K562 (cell line): ENCODE measurements around the gene IQCK. TPM values are rescaled to one million over a fixed set of nuclear protein-coding genes. Genes with fewer than 3 reads are reported as not detected.

Experiments
- BRD4 ChIP-seq: fragments of 200-600 bp; sonication (generic); IDR thresholded peaks from 2 replicates; pipeline ENCODE4 v1.6.1; 2017; ENCODE audit warnings: inconsistent platforms
- CBFA2T3 ChIP-seq: fragments of 450-650 bp; IDR thresholded peaks from 2 replicates; pipeline ENCODE4 v1.6.1; 2017
- CTBP1 ChIP-seq: fragments of 450-650 bp; IDR thresholded peaks from 2 replicates; pipeline ENCODE4 v1.6.1; 2016; ENCODE audit warnings: borderline replicate concordance
- CXXC5 ChIP-seq: fragments of 250-450 bp; sonication (Bioruptor Pico); IDR thresholded peaks from 2 replicates; pipeline ENCODE4 v1.8.0; 2022; ENCODE audit warnings: inconsistent platforms, mild to moderate bottlenecking, moderate library complexity
- ELF1 ChIP-seq: fragments of 200-800 bp; sonication (Bioruptor generic); IDR thresholded peaks from 2 replicates; pipeline ENCODE4 v1.6.1; 2016; ENCODE audit warnings: missing genetic modification characterization, missing compliant biosample characterization
- EWSR1 ChIP-seq: fragments of 450-650 bp; IDR thresholded peaks from 2 replicates; pipeline ENCODE4 v1.6.1; 2018; ENCODE audit warnings: borderline replicate concordance, mild to moderate bottlenecking, low read depth, moderate library complexity; ENCODE audit not compliant: partially characterized antibody
- GTF2B ChIP-seq: IDR thresholded peaks from 2 replicates; pipeline ENCODE4 v1.6.1; 2011; ENCODE audit not compliant: insufficient read length; ENCODE audit errors: extremely low read depth
- HDAC2 ChIP-seq: fragments of 450-650 bp; IDR thresholded peaks from 2 replicates; pipeline ENCODE4 v1.6.1; 2016; ENCODE audit warnings: mild to moderate bottlenecking
- HNRNPH1 ChIP-seq: fragments of 200-400 bp; formaldehyde crosslinking; optimal IDR thresholded peaks from 2 replicates; pipeline ENCODE3; 2017; ENCODE audit warnings: low read depth, mild to moderate bottlenecking, low read length, moderate library complexity
- HSF4 ChIP-seq: fragments of 250-450 bp; sonication (Bioruptor Pico); IDR thresholded peaks from 2 replicates; pipeline ENCODE4 v2.1.2; 2022; ENCODE audit warnings: mild to moderate bottlenecking, moderate library complexity, borderline replicate concordance
- ILF3 ChIP-seq: fragments of 450-650 bp; IDR thresholded peaks from 2 replicates; pipeline ENCODE4 v1.6.1; 2018; ENCODE audit warnings: antibody characterized with exemption, mild to moderate bottlenecking, moderate library complexity, borderline replicate concordance
- JUNB ChIP-seq: fragments of 450-650 bp; formaldehyde crosslinking; conservative IDR thresholded peaks from 2 replicates; pipeline ENCODE4 v1.4.0; 2020; ENCODE audit warnings: mild to moderate bottlenecking
- JUND ChIP-seq, 2 experiments: IDR thresholded peaks; 2 replicates in 1 of 2; 3 replicates in 1 of 2; pipeline ENCODE4 v1.6.1; 2011; ENCODE audit warnings: borderline replicate concordance in 2 of 2, low read depth in 2 of 2, low read length in 2 of 2, improper control_type of control experiment in 1 of 2, missing biosample characterization in 1 of 2, missing genetic modification characterization in 1 of 2, missing genetic modification reagents in 1 of 2
- MTF1 ChIP-seq: fragments of 250-450 bp; sonication (Bioruptor Pico); IDR thresholded peaks from 2 replicates; pipeline ENCODE4 v1.9.0; 2021; ENCODE audit warnings: moderate library complexity, mild to moderate bottlenecking, inconsistent platforms, borderline replicate concordance
- NFYB ChIP-seq: IDR thresholded peaks from 2 replicates; pipeline ENCODE4 v1.6.1; 2011; ENCODE audit warnings: mild to moderate bottlenecking, moderate library complexity; ENCODE audit not compliant: insufficient read length; ENCODE audit errors: extremely low read depth
- RBM25 ChIP-seq: fragments of 200-400 bp; formaldehyde crosslinking; IDR thresholded peaks from 2 replicates; pipeline ENCODE4 v1.6.1; 2018; ENCODE audit warnings: low read length, low read depth, moderate library complexity; ENCODE audit not compliant: severe bottlenecking
- RFX7 ChIP-seq: fragments of 250-450 bp; sonication (Bioruptor Pico); IDR thresholded peaks from 2 replicates; pipeline ENCODE4 v1.5.1; 2021; ENCODE audit warnings: mild to moderate bottlenecking
- SAFB2 ChIP-seq: fragments of 200-400 bp; formaldehyde crosslinking; IDR thresholded peaks from 2 replicates; pipeline ENCODE4 v1.6.1; 2018; ENCODE audit warnings: borderline replicate concordance, low read length, low read depth, moderate library complexity; ENCODE audit not compliant: severe bottlenecking
- TFE3 ChIP-seq: fragments of 450-650 bp; formaldehyde crosslinking; IDR thresholded peaks from 2 replicates; pipeline ENCODE4 v1.4.0; 2020; ENCODE audit warnings: mild to moderate bottlenecking, mixed read lengths
- ZNF184 ChIP-seq: sonication (generic); formaldehyde crosslinking; IDR thresholded peaks from 2 replicates; pipeline ENCODE4 v1.5.0; 2020; ENCODE audit warnings: missing genetic modification reagents
- ZNF518B ChIP-seq: fragments of 250-450 bp; sonication (Bioruptor Pico); IDR thresholded peaks from 2 replicates; pipeline ENCODE4 v1.5.0; 2021; ENCODE audit warnings: mild to moderate bottlenecking, moderate library complexity
- ZNF57 ChIP-seq: fragments of 450-650 bp; formaldehyde crosslinking; IDR thresholded peaks from 2 replicates; pipeline ENCODE4 v1.4.0; 2020; ENCODE audit warnings: mild to moderate bottlenecking, moderate library complexity
- ZNF717 ChIP-seq: fragments of 250-450 bp; sonication (Bioruptor Pico); IDR thresholded peaks from 2 replicates; pipeline ENCODE4 v1.5.0; 2021
- polyA plus RNA-seq, 8 experiments: library from polyadenylated mRNA; depleted of rRNA in 4 of 8; stranded (reverse) in 5 of 8; unstranded in 3 of 8; fragments of >200 nt; fragmentation: Nextera tagmentation in 2 of 8; fragmentation: Illumina TruSeq in 1 of 8; extraction: Ambion mirVana in 2 of 8; extraction: Trizol in 1 of 8; gene quantifications; 2 replicates each; pipeline versions ENCODE4 v1.2.1 to v1.2.3, GENCODE V29; 2011 to 2014; ENCODE audit warnings: inconsistent platforms in 1 of 8, missing spikeins in 1 of 8
- total RNA-seq, 7 experiments: library from RNA; depleted of rRNA in 6 of 7; stranded (reverse); fragments of >200 nt in 6 of 7; fragmentation: Illumina TruSeq in 2 of 7; extraction: Trizol in 2 of 7; gene quantifications; 2 replicates each; pipeline versions ENCODE4 v1.2.1 to v1.2.3, GENCODE V29; 2011 to 2021; ENCODE audit warnings: low replicate concordance in 1 of 7

The IQCK gene
- total and polyA plus RNA-seq, 9 of the 15 experiments (the other 6 are each of a cell fraction or from before 2014, with no cell fraction given) = 5.2 to 12.2 (median 7.3) TPM

GRCh38 chr16:19717741-19718623 is at the start of gene IQCK, which contains the start of gene KNOP1 (continued):
- TF ChIP-seq ZNF518B (no peak), JUNB (CRISPR knock-in tag) (no peak), EWSR1 (no peak), ZNF184 (CRISPR knock-in tag) (no peak), CXXC5 (peak; percentile 78), SAFB2 (no peak), ZNF717 (CRISPR knock-in tag) (no peak), BRD4 (0 out of 2 replicates have a peak, but pooled peaks have one; percentile 43), GTF2B (no peak), CTBP1 (peak; percentile 57; the same call in 1 of the 2 replicates), RFX7 (no peak), MTF1 (no peak), CBFA2T3 (no peak), ZNF57 (CRISPR knock-in tag) (no peak), RBM25 (no peak), HSF4 (CRISPR knock-in tag) (no peak), JUND (IDR thresholded peaks at IDR 0.05; ENCODE audit: borderline replicate concordance, low read depth, low read length) (peak; percentile 22; the same call in 1 of the 2 replicates), JUND (tag; IDR thresholded peaks at IDR 0.05; ENCODE audit: borderline replicate concordance, low read depth, low read length) (no peak; the same call in 2 of the 3 replicates), ELF1 (peak; percentile 87), NFYB (no peak), TFE3 (CRISPR knock-in tag) (no peak), HDAC2 (peak; percentile 89), ILF3 (no peak), HNRNPH1 (no peak)
